Measurements from ENCODE around the gene PNLDC1.

- TF ChIP-seq EZH2phosphoT487 (IDR thresholded peaks at IDR 0.05; ENCODE audit: borderline replicate concordance), result no peak
- TF ChIP-seq CTCF (conservative IDR thresholded peaks at IDR 0.05; ENCODE audit: low read length), result no peak
Observed at GRCh38 chr6:159815410-159815809, 15.3 kb downstream of the PNLDC1 start.

All from Loucy (cell line).